Psoas muscle (tissue), 8 donors: ENCODE data around the gene ALKBH5. TPM values are rescaled to one million over a fixed set of nuclear protein-coding genes. Genes with fewer than 3 reads are reported as not detected.

ENCODE experiments used
- ATAC-seq, 4 donors: fragments of 200-7000 bp; cut with Tn5 transposase; one replicate each; pipeline ENCODE4 v1.9.1; 2020; ENCODE audit warnings: moderate library complexity in 3 of 4, mild to moderate bottlenecking in 2 of 4
- DNase-seq, 2 donors: peaks; one replicate each; pipeline ENCODE4 v3.0.0-alpha.2; 2020
- H3K27ac ChIP-seq: fragments of 200-600 bp; one replicate; pipeline ENCODE4 v1.8.0; 2022
- H3K27me3 ChIP-seq, 3 donors: fragments of 200-600 bp in 1 of 3; one replicate each; pipeline versions ENCODE4 v1.6.1 to v1.8.0; 2013 to 2022; ENCODE audit warnings: low read length in 2 of 3, mild to moderate bottlenecking in 2 of 3, moderate library complexity in 1 of 3; ENCODE audit not compliant: insufficient read depth in 3 of 3
- H3K36me3 ChIP-seq, 2 donors: fragments of 200-600 bp in 1 of 2; one replicate each; pipeline versions ENCODE4 v1.6.1 to v1.8.0; 2013 to 2022; ENCODE audit warnings: low read depth in 1 of 2, mild to moderate bottlenecking in 1 of 2, moderate library complexity in 1 of 2; ENCODE audit not compliant: insufficient read depth in 1 of 2
- H3K4me1 ChIP-seq: fragments of 200-600 bp; one replicate; pipeline ENCODE4 v1.8.0; 2022
- H3K4me3 ChIP-seq: fragments of 200-600 bp; one replicate; pipeline ENCODE4 v1.8.0; 2022; ENCODE audit warnings: mild to moderate bottlenecking
- H3K9me3 ChIP-seq: fragments of 200-600 bp; one replicate; pipeline ENCODE4 v1.8.0; 2022
- whole genome bisulfite sequencing, 3 donors: extraction: QIAGEN DNeasy Blood & Tissue Kit; methylation state at CpG; one replicate each; pipeline versions ENCODE4 v1.1.6 to v1.1.7; 2013; 5-methylcytosine and 5-hydroxymethylcytosine counted together
- intact Hi-C, 2 donors: fragments of 100-400 bp; cut with DNase I; formaldehyde crosslinking; loops; one replicate each; pipeline versions ENCODE4 v1.11.0 to v1.14.2; 2022
- polyA plus RNA-seq, 3 donors: library from polyadenylated mRNA; stranded (reverse); fragments of 200-250 nt; gene quantifications; one replicate each; pipeline ENCODE4 v1.2.3, GENCODE V29; 2013
- total RNA-seq, 4 donors: library from RNA; stranded (reverse); fragmentation: NEBNext Ultra II Directional in 2 of 4; extraction: Animal tissue kit (Norgen Biotek cat#: 25700) in 2 of 4; gene quantifications; one replicate each; pipeline versions ENCODE4 v1.2.1 to v1.2.4, GENCODE V29; 2021 to 2023
- TF ChIP-seq, protein P1 (sequence below): fragments of 200-600 bp; IDR thresholded peaks from one replicate; pipeline ENCODE4 v1.8.0; 2022; ENCODE audit warnings: antibody characterized with exemption
- donor health status: healthy with polysubstance abuse.
- donor health status: DM: no; HTN: no; CAD: no; lungs with moderate emphysema.
- donor health status: Bipolar disorder and iron deficiency.
- donor health status: healthy.
- donor health status: DM: yes; HTN: yes; CAD: no.
- donor health status: DM: no; HTN: no; CAD: no.
- donor health status: DM: no; HTN: no; CAD: no.
- donor health status: DM: yes; HTN: yes; CAD: no.

ALKBH5 gene
- total and polyA plus RNA-seq, 7 donors, result 91.7 to 235 (median 206) TPM

DNA sequence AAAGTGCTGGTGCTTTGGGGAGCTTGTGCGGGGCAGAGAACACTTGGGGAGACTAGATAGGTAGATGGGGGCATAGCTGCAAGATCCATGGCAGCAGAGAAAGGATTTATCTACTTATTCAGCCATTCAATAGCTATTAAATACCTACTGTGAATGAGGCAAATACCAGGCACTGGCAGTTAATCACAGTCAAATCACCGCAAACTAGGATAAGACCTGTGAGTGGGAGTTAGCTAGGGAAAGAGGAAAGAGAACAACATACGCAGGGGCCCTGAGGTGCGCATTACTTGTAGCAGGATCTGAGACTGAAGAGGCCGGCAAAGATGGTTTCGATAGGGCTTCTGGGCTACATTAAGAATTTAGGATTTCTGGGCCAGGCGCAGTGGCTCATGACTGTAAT, 3.8 kb upstream of the ALKBH5 start:
- TF ChIP-seq, protein P1, sequence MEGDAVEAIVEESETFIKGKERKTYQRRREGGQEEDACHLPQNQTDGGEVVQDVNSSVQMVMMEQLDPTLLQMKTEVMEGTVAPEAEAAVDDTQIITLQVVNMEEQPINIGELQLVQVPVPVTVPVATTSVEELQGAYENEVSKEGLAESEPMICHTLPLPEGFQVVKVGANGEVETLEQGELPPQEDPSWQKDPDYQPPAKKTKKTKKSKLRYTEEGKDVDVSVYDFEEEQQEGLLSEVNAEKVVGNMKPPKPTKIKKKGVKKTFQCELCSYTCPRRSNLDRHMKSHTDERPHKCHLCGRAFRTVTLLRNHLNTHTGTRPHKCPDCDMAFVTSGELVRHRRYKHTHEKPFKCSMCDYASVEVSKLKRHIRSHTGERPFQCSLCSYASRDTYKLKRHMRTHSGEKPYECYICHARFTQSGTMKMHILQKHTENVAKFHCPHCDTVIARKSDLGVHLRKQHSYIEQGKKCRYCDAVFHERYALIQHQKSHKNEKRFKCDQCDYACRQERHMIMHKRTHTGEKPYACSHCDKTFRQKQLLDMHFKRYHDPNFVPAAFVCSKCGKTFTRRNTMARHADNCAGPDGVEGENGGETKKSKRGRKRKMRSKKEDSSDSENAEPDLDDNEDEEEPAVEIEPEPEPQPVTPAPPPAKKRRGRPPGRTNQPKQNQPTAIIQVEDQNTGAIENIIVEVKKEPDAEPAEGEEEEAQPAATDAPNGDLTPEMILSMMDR, result no peak
- intact Hi-C loops, result loop anchor here in 1 of 2 donors (5.0 kb wide), 1 partner anchor 38 kb away; no protein-coding TSS in a partner anchor
- no peak for ATAC-seq

DNA sequence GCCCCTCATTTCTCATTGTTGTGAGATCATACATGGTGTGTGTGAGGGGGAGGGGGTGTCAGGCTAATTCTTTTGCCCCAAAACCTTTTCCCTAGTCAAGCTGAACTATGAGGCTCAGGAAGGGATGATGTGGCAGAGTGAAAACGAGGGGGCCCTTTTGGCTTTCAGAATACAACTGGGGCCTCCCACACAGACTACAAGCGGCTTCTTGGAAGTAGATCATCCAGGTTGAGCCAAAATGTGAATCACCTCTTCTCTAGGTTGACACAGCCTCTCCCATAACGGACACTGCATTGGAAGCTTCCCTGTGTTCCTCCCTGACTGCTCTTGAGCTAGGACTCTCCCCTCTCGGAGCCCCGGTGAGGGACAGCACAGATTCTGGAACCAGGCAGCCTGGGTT, 2.3 kb upstream of the ALKBH5 start:
- Histone ChIP-seq H3K4me1 (peaks cover 10% of the 10 kb centered on the region), H3K27me3 (no peaks in the 10 kb centered on the region), H3K4me3 (no peak overlapping the region), H3K9me3 (no peaks in the 10 kb centered on the region), H3K27ac (peak overlapping the region; percentile 96), H3K36me3 (no peaks in the 10 kb centered on the region)
- DNase-seq, result no peak
- WGBS, 3 donors, result 75 to 82% (median 76%) methylated on average over 5 of the region's 5 CpGs
- intact Hi-C loops, result loop anchor here in 1 of 2 donors (5.0 kb wide), 1 partner anchor 39 kb away; no protein-coding TSS in a partner anchor
- TF ChIP-seq, protein P1, result no peak
- no peak for ATAC-seq

More for the DNA sequence above, 3.8 kb upstream of the ALKBH5 start:
- Histone ChIP-seq H3K9me3 (no peaks in the 10 kb centered on the region), H3K27ac (no peak overlapping the region), H3K4me1 (peaks cover 5% of the 10 kb centered on the region), H3K36me3 (no peaks in the 10 kb centered on the region), H3K4me3 (no peak overlapping the region), H3K27me3 (no peaks in the 10 kb centered on the region)
- no peak for DNase-seq
- 90 to 94% (median 94%) methylated on average over 7 of the region's 7 CpGs for WGBS, 3 donors

DNA sequence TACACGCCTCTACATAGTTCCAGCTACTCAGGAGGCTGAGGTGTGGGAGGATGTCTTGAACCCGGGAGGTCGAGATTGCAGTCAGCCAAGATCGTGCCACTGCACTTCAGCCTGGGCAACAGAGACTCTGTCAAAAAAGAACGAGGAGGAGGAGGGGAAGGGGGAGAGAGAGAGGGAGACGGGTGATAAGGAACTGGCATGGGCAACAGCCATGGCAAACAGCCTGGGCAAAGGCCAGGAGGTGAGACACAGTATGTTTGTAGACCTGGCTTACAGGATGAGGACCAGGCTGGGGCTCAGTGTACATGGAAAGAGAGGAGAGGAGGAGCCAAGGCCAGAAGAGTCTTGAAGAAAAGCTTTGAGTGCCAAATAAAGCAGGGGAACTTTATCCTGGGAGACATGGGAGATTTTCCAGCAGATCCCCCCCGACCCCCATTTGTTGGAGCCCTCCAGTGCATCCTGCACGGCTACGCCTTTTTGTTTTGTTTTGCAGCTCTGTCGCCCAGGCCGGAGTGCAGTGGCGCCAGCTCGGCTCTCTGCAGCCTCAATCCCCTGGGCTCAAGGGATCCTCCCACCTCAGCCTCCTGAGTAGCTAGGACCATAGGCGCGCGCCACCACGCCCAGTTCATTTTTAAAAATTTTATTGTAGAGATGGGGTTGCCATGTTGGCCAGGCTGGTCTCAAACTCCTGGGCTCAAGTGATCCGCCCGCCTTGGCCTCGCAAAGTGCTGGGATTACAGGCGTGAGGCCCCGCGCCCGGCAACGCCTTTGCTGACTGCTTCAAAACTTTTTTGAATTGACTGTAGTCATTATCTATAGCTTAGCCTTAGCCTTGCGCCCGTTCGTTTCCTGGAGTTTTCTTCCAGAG, 1.3 kb upstream of the ALKBH5 start:
- Histone ChIP-seq H3K4me3 (peak overlapping the region; percentile 96), H3K4me1 (peaks cover 17% of the 10 kb centered on the region), H3K36me3 (peaks cover 3 to 4% of the 10 kb centered on the region in 2 donors), H3K27me3 (no peaks in the 10 kb centered on the region), H3K9me3 (no peaks in the 10 kb centered on the region), H3K27ac (peak overlapping the region; percentile 96)
- TF ChIP-seq, protein P1, result no peak
- ATAC-seq (no peak), DNase-seq (peak; percentile 38 to 61)
- whole genome bisulfite sequencing, 3 donors, result 18 to 34% (median 18%) methylated on average over 28 of the region's 28 CpGs
- intact Hi-C loops, result loop anchor here in 1 of 2 donors (5.0 kb wide), 1 partner anchor 40 kb away; no protein-coding TSS in a partner anchor

DNA sequence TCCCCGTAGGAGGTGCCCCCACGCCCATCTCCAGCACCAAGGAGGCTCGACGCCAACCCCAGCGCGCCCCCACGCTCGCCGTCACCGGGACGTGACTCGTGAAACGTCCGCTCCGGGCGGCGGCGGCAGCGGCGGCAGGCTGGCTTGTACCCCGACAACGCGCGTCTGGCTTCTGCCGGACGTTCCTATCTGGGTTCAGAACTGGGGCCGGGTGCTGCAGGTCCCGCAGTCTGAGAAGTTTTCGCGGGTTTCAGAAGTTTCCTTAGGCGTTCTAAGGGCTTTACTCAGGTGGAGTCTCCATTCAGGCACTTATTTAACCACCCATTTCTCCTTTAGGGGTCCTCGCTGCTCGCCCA, 672 bp upstream of the ALKBH5 start:
- DNase-seq, result peak; percentile 92 to 96
- H3K36me3 ChIP-seq, result peaks cover 4 to 10% of the 10 kb centered on the region in 2 donors
- intact Hi-C loops, result loop anchor here in 1 of 2 donors (5.0 kb wide), 1 partner anchor 41 kb away; no protein-coding TSS in a partner anchor
- TF ChIP-seq, protein P1, result no peak
- peaks cover 24% of the 10 kb centered on the region for H3K4me1 ChIP-seq
- ATAC-seq, result peak; percentile 64 to 77 (median 66)
- H3K9me3 ChIP-seq, result no peaks in the 10 kb centered on the region
- H3K27ac ChIP-seq, result peak overlapping the region; percentile 96
- WGBS, 3 donors, result 0 to 1% (median 0%) methylated on average over 29 to 33 of the region's 33 CpGs
- no peaks in the 10 kb centered on the region for H3K27me3 ChIP-seq
- H3K4me3 ChIP-seq, result peak overlapping the region; percentile 96
